Stimulated activated CD8-positive, alpha-beta memory T cell treated with anti-CD3 and anti-CD28 coated beads, Interleukin-2, amount 100 ng/mL, for 1 hour (primary cell): Measurements from ENCODE around the gene TSHZ1.

Source experiments
- DNase-seq, 2 donors: peaks; one replicate each; pipeline ENCODE4 v3.0.0-alpha.2; 2020; ENCODE audit warnings: low read depth in 2 of 2

The TSHZ1 gene

GRCh38 chr18:75207310-75208154, 3.1 kb upstream of the TSHZ1 start:
- DNase-seq: no peak

GRCh38 chr18:75208155-75208835, 2.3 kb upstream of the TSHZ1 start:
- DNase-seq: no peak

- no peak for DNase-seq
Observed at GRCh38 chr18:75208836-75209128, 1.8 kb upstream of the TSHZ1 start.

- DNase-seq: peak; percentile 48 to 52
Observed at GRCh38 chr18:75209129-75209950, 1.3 kb upstream of the TSHZ1 start, which contains the start of gene PTGR3. Gene PTGR3, minus strand, starts transcription at chr18:75209139. Its CDS starts 81 bp downstream, at chr18:75209058.

- no peak for DNase-seq
Observed at GRCh38 chr18:75209951-75210258, 692 bp upstream of the TSHZ1 start.

- DNase-seq: no peak
Observed at GRCh38 chr18:75211002-75211621, 515 bp downstream of the TSHZ1 start.

GRCh38 chr18:75211626-75211952, 992 bp downstream of the TSHZ1 start:
- DNase-seq: no peak

- DNase-seq: no peak
Observed at GRCh38 chr18:75211953-75212750, 1.6 kb downstream of the TSHZ1 start.

- no peak for DNase-seq
Observed at GRCh38 chr18:75212751-75213090, 2.1 kb downstream of the TSHZ1 start.

GRCh38 chr18:75213611-75214331, 3.2 kb downstream of the TSHZ1 start:
- no peak for DNase-seq

- DNase-seq: no peak
Observed at GRCh38 chr18:75214332-75214690, 3.7 kb downstream of the TSHZ1 start.

GRCh38 chr18:75214766-75215510, 4.3 kb downstream of the TSHZ1 start:
- no peak for DNase-seq

GRCh38 chr18:75215663-75216062, 5.1 kb downstream of the TSHZ1 start:
- DNase-seq: no peak

- DNase-seq: no peak
Observed at GRCh38 chr18:75216212-75216910, 5.8 kb downstream of the TSHZ1 start.

- DNase-seq: no peak
Observed at GRCh38 chr18:75216911-75217689, 6.5 kb downstream of the TSHZ1 start.

GRCh38 chr18:75218065-75218923, 7.7 kb downstream of the TSHZ1 start:
- DNase-seq: no peak

- DNase-seq: no peak
Observed at GRCh38 chr18:75219745-75220375, 9.3 kb downstream of the TSHZ1 start.
